SK-N-SH (cell line): ENCODE results near the gene DUXA.

ENCODE experiments used
- EZH2phosphoT487 ChIP-seq: fragments of 200-600 bp; sonication (generic); IDR thresholded peaks from 2 replicates; pipeline ENCODE4 v1.6.1; 2017; ENCODE audit warnings: low read depth, mixed run types, mild to moderate bottlenecking, antibody characterized with exemption, moderate library complexity, borderline replicate concordance
- GABPA ChIP-seq: IDR thresholded peaks from 2 replicates; pipeline ENCODE4 v1.4.0; 2012; ENCODE audit warnings: low read depth, mild to moderate bottlenecking
- SMC3 ChIP-seq: IDR thresholded peaks from 2 replicates; pipeline ENCODE4 v1.6.1; 2012; ENCODE audit warnings: low read depth, low read length, improper control_type of control experiment
- TAF1 ChIP-seq: IDR thresholded peaks from 2 replicates; pipeline ENCODE4 v1.6.1; 2012; ENCODE audit warnings: low read depth, mild to moderate bottlenecking, low read length, moderate library complexity, borderline replicate concordance
- YY1 ChIP-seq: IDR thresholded peaks from 2 replicates; pipeline ENCODE4 v1.4.0; 2012; ENCODE audit warnings: low read depth, mild to moderate bottlenecking
- TF ChIP-seq, protein P1 (sequence below): fragments of 200-600 bp; sonication (generic); IDR thresholded peaks from 2 replicates; pipeline ENCODE4 v1.6.1; 2017; ENCODE audit warnings: antibody characterized with exemption, mild to moderate bottlenecking, moderate library complexity

DNA sequence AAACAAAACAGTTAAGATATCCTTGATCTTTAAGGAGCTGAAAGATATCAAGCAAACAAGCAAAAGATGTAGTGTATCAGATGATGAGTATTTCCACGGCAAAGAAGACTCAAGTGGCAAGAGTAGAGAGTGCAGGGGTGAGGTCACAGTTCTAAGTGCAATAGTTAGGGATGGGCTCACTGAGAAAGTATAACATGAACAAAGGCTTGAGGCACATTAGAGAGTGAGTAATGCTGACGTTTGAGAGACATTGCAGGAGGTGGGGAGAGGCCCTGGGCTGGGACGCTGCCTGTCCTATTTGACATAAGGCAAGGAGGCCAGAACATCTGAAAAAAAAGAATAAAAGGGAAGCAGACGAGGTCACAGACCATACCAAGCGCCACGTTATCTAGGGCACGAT lies 1.4 kb downstream of the DUXA start:
- TF ChIP-seq TAF1 (no peak), GABPA (no peak), YY1 (no peak), EZH2phosphoT487 (no peak), SMC3 (no peak)
- TF ChIP-seq, protein P1, sequence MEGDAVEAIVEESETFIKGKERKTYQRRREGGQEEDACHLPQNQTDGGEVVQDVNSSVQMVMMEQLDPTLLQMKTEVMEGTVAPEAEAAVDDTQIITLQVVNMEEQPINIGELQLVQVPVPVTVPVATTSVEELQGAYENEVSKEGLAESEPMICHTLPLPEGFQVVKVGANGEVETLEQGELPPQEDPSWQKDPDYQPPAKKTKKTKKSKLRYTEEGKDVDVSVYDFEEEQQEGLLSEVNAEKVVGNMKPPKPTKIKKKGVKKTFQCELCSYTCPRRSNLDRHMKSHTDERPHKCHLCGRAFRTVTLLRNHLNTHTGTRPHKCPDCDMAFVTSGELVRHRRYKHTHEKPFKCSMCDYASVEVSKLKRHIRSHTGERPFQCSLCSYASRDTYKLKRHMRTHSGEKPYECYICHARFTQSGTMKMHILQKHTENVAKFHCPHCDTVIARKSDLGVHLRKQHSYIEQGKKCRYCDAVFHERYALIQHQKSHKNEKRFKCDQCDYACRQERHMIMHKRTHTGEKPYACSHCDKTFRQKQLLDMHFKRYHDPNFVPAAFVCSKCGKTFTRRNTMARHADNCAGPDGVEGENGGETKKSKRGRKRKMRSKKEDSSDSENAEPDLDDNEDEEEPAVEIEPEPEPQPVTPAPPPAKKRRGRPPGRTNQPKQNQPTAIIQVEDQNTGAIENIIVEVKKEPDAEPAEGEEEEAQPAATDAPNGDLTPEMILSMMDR, result no peak
